ENCODE measurements around the gene CHEK2.
"Not testable (repeated sequence)": the region's sequence is repeated elsewhere in the genome, so short reads cannot be mapped to it uniquely, and the experiment has no call there.

Gene CHEK2

DNA sequence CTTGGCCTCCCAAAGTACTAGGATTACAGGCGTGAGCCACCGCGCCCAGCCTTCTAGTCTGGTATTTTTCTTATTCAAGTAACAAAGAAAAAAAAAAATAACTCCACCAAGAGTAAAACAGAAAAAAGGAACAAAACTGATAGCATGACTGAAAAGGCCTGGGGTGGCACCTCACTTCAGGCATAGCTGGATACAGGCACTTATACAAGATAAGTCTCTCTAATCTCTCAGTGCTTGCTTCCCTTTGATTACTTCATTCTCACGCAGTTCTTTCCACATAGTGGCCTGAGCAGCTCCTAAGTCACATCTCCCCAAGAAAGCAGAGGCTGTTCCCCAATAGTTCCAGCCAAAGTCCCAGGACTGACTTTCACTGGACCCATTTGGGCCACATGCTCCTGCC is 58.7 kb downstream of the CHEK2 start:
- not testable (repeated sequence) for DNase-seq

DNA sequence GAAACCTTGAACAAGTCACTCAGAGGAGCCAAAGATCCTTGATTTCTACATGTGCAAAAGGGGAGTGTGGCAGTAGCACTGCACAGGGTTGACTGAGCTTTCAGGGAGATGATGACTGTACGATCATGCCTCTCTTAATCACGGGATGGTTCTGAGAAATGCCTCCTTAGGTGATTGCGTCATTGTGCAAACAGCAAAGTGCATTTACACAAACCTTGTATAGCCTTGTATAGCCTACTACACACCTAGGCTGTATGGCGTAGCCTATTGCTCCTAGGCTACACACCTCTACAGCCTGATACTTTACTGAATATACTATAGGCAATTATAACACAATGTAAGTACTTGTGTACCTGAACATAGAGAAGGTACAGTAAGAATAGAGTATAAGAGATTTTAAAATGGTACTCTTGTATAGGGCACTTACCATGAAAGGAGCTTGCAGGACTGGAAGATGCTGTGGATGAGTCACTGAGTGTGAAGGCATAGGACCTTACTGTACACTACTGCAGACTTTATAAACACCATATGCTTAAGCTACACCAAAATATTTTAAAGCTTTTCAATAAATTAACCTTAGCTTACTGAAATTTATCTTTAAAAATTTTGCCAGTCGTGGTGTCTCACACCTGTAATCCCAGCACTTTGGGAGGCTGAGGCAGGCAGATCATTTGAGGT is 60.7 kb downstream of the CHEK2 start:
- DNase-seq = not testable (repeated sequence)

DNA sequence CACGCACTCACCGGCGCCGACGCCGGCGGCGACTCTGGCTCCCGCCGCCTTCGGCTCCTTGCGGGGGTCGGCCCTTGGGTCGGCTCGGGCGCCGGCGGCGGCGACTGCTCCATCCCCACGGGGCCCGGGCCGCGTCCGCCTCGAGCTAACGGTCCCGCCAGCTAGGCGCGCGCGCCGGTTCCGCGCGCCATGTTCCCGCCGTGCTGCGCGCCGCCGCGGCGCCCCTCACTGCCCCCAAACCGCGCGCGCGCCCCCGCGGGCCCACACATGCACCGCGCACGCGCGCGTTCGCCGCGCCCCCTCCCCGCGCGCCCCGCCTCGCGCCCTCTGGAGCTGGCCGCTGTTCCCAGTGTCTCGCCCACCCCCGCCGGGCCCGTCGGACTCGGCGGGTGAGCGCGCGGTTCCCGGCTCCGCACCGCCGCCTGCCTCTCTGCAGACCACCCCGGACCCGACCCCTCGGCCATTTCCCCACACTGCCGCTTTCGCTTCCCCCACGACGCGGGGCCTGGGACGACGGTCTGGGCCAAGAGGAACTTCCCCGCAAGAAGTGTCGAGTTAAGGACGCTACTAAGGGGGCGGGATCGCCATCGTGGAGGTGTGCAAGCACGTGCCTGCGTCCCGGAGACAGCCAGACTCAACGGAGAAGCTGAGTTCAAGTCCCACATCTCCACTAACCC is 61.9 kb downstream of the CHEK2 start, which contains the start of gene TTC28:
Gene TTC28, minus strand, starts transcription at position 230 of the 677 bp plus-strand sequence. Its CDS starts 117 bp downstream, at position 113.
- peak; percentile 7 for DNase-seq

DNA sequence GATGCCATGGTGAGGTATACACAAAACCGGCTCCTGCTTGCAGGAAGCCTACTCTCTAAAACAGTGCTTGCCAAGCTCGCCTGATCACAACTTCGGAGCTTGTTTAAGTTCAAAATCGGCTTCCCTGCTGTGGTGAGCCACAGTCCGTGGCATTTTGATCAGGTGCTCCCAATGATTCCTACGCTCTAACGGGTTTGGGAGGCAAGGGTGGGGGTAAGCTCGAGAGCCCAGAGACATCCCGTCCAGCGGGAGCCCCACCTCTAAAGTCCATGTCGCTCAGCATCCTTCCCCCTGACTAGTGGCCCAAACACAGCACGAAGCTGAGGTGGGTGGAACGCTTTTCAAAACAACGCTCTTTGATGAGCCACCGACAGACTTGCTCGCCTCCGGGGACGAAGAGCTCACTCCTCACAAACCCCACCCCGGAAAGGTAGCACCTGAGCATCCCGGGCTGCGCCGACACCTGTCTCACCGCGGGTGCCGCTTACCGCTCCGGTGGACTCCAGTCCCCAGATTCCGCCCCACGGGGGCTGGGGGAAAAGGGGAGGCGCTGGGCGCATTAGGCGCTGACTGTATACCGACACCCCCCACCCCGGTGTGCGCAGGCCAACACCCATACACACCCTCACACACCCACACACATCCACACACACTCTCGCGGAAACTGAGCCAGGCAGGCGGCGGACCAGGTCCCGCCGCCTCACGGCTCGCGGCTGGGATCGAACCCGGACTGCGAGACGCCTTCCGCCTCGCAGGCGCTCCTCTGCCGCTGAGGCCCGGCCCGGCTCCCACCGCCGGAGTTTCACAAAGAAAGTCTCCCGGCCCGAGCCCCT is 62.6 kb downstream of the CHEK2 start:
- not testable (repeated sequence) for DNase-seq

DNA sequence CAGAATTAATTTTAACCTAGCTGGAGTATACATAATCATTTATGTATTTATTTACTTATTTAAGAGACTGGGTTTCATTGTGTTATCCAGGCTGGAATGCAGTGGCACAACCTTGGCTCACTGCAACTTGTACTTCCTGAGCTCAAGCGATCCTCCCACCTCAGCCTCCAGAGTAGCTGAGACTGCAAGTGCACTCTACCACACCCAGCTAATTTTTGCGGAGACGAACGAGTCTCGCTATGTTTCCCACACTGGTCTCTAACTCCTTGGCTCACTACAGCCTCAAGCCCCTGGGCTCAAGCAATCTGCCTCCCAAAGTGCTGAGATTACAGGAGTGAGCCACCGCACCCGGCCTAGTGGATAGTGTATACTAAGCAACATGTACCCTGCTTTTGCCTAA is 63.5 kb downstream of the CHEK2 start:
- not testable (repeated sequence) for DNase-seq

DNA sequence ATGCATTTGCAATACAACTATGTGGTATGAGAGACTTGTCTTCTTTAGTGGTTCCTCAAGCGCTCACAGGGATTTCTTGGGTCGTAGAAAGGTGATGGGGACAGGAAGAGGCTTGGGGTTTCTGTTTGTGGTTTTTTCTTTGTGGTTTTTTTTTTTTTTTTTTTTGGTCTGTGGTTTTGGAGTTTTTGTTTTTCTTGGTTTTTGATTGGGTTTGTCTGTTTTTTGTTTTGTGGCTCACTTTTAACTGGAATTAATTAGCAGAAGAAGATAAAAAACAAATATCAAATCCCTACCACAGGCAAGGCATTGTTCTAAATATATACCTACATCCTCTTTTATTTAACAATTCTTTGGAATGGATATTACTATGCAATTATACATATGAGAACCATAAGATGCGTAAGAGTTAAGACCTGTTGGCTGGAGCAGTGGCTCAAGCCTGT is 67.5 kb downstream of the CHEK2 start:
- no peak for DNase-seq

DNA sequence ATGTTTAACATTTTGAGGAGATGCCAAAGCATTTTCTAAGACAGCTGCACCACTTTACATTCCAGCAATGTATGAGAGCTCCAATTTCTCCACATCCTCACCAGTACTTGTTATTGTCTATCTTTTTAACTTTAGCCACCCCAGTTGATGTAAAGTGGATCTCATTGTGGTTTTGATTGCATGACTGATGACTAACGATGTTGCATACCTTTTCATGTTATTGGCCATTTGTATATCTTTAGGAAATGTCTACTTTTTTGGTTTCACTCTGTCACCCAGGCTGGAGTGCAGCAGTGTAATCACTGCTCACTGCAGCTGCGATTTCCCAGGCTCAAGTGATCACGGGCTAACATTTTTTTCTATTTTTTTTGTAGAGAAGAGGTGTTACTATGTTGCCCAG is 70.9 kb downstream of the CHEK2 start:
- DNase-seq = no peak

DNA sequence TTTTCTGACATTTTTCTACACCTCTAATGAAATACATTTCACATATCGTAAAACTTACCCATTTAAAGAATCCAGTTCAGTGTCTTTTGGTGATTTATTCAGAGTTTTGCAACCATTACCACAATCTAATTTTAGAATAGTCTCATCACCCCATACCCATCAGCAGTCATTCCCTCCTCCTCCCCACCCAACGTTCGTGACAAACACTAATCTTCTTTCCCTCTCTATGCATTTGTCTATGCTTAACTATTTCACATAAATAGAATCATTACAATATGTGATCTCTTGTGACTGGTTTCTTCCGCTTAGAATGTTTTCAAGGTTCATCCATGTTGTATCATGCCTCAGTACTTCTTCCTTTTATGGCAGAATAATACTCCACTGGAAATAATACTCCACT is 71.5 kb downstream of the CHEK2 start:
- no peak for DNase-seq

DNA sequence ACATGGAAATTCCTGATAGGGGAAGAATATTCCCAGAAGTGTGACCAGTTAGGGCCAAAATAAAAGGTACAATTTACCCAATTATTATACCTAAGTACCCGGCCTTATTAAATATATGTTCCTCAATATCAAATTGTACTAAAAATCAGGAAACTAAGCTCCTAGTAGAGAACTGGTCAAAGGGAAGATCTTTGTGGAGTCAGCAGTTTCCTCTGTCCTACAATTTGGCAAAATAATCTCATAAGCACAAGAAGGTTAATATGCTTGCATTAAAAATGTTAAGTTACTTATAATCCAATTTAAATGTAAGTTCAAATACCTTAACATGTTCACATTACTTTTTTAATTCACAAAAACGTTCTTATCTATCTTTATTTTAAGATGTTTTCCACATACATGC is 72.2 kb downstream of the CHEK2 start:
- no peak for DNase-seq

DNA sequence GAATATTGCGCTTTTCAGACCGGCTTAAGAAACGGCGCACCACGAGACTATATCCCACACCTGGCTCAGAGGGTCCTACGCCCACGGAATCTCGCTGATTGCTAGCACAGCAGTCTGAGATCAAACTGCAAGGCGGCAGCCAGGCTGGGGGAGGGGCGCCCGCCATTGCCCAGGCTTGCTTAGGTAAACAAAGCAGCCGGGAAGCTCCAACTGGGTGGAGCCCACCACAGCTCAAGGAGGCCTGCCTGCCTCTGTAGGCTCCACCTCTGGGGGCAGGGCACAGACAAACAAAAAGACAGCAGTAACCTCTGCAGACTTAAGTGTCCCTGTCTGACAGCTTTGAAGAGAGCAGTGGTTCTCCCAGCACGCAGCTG is 78.1 kb downstream of the CHEK2 start:
- DNase-seq = not testable (repeated sequence)

DNA sequence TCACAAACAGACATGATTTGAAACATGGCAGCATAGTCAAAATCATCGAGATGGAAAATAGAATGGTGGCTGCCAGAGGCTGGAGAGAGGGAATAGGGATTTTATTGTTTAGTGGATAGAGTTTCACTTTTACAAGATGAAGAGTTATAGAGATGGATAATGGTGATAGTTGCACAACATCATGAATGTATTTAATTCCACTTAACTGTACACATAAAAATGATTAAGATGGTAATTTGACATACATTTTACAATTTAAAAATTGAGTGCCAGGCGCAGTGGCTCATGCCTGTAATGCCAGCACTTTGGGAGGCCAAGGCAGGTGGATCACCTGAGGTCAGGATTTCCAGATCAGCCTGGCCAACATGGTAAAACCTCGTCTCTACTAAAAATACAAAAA is 83.2 kb downstream of the CHEK2 start:
- no peak for DNase-seq

DNA sequence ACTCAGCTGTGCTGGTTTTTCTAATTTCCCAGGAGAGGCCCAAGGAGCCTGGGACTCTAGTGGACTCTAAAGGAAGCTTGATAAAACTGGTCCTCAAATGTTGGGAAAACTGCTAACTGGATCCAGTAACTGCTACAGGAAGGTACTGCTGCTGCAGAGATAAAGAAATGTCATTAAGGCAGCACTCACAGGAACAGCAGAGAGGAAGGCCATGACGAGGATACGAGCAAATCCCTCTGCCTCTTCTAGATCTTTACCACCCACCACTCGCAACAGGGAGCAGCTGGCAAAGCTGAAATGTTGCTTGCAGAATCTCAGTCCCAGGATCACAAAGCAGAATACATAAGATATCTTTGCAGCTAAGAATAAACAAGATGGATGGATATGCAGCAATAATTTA is 85.4 kb downstream of the CHEK2 start:
- DNase-seq = no peak

DNA sequence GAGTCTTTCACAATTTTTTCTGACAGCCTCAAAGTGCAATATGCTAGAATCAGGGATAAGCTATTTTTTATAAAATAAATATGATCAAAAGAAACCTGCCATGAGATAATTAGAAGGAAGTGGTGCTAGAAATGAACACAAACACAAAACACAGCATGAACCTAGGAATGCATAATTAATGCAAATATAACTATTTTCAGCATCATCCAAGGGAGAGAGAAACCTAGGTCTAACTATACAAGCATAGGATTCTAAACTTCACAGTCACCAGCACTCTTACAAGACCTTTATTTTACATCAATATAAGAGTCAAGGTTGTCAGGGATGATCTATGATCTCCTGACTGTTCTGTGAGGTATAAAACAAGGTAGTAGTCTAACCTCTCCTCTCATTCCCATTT is 91.2 kb downstream of the CHEK2 start:
- no peak for DNase-seq

DNA sequence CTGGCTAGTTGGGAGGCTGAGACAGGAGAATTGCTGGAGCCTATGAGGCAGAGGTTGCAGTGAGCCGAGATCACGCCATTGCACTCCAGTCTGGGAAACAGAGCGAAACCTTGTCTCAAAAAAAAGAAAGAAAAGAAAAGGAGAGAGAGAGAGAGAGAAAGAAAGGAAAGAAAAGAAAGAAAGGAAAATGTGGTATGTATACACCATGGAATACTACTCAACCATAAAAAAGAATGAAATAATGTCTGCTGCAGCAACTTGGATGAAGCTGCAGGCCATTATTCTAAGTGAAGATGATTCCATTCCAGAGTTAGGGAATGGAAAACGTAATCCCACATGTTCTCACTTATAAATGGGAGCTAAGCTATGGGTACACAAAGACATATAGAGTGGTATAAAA is 92.8 kb downstream of the CHEK2 start:
- DNase-seq = no peak

DNA sequence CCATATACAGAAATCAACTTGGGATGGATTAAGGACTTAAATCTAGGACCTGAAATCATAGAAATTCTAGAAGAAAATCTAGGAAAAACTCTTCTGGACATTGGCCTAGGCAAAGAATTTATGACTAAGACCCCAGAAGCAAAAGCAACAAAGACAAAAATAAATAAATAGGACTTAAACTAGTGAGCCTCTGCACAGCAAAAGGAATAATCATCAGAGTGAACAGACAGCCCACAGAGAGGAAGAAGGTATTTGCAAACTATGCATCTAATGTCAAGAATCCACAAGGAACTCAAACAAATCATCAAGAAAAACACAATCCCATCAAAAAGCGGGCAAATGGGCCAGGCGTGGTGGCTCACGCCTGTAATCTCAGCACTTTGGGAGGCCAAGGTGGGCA is 94.4 kb downstream of the CHEK2 start:
- no peak for DNase-seq

DNA sequence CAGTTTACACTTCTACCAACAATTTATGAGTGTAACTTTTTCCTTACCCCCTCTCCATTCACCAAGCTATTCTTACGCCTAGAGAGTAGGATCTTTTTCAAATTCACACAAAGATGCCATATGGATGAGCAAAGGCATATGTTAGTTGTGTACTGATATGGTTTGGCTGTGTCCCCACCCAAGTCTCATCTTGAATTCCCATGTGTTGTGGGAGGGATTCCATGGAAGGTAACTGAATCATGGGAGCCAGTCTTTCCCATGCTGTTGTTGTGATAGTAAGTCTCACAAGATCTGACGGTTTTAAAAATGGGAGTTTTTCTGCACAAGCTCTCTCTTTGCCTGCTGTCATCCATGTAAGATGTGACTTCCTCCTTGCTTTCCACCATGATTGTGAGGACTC is 102.3 kb downstream of the CHEK2 start:
- DNase-seq = no peak

Data from T-helper 9 cell (primary cell).